ENCODE results near the gene FBXL17. TPM values are rescaled to one million over a fixed set of nuclear protein-coding genes. Genes with fewer than 3 reads are reported as not detected.

FBXL17 gene
- total RNA-seq, 1 experiment from 2014 or later, result 8.8 TPM

GRCh38 chr5:107969847-107970246, 412.1 kb downstream of the FBXL17 start:
- ChIA-PET CTCF (no interaction called here), POLR2A (ENCODE audit: unreplicated experiment) (no interaction called here)
- ATAC-seq, result no peak
- Histone ChIP-seq H3K9ac (ENCODE audit: low read length) (no peak overlapping the region), H4K20me1 (ENCODE audit: low read length) (no peaks in the 10 kb centered on the region), H3K27me3 (ENCODE audit: low read length) (no peaks in the 10 kb centered on the region), H3K9me3 (ENCODE audit: low read length) (no peaks in the 10 kb centered on the region), H2AFZ (ENCODE audit: low read length) (no peak overlapping the region), H3F3A (ENCODE audit: low read length, unreplicated experiment) (peaks cover 11% of the 10 kb centered on the region), H3K27ac (ENCODE audit: low read length) (peak overlapping the region; percentile 91), H3K4me3 (ENCODE audit: low read length) (peak overlapping the region; percentile 39; the same call in 1 of the 2 replicates), H3K4me1 (ENCODE audit: insufficient read depth, low read length) (peaks cover 52% of the 10 kb centered on the region), H3K79me2 (ENCODE audit: low read length) (no peaks in the 10 kb centered on the region), H3K9me2 (replicated peaks; ENCODE audit: low read length) (no peaks in the 10 kb centered on the region), H3K4me2 (ENCODE audit: low read length) (peak overlapping the region; percentile 52; the same call in 1 of the 2 replicates), H3K36me3 (ENCODE audit: low read depth, low read length) (no peaks in the 10 kb centered on the region)
- peak; percentile 16 for DNase-seq
- no TSS peak for BruUV-seq (replicated peaks)
- TF ChIP-seq EZH2phosphoT487 (IDR thresholded peaks at IDR 0.05; ENCODE audit: borderline replicate concordance, low read length), result no peak
- TF ChIP-seq CTCF (conservative IDR thresholded peaks at IDR 0.05; ENCODE audit: low read depth, low read length), result no peak
- TF ChIP-seq EZH2 (IDR thresholded peaks at IDR 0.05; ENCODE audit: low read length, unreplicated experiment), result no peak
- intact Hi-C loops (cut with micrococcal nuclease), result loop anchor here (2.0 to 5.0 kb wide), 3 partner anchors 101 to 228 kb away; no protein-coding TSS in a partner anchor

- DNase-seq (peak; percentile 88), ATAC-seq (peak; percentile 68)
- Histone ChIP-seq H2AFZ (ENCODE audit: low read length) (0 out of 2 replicates have a peak overlapping the region, but pooled peaks have one; percentile 25), H3K27me3 (ENCODE audit: low read length) (no peaks in the 10 kb centered on the region), H3K9me2 (replicated peaks; ENCODE audit: low read length) (no peaks in the 10 kb centered on the region), H4K20me1 (ENCODE audit: low read length) (no peaks in the 10 kb centered on the region), H3K9ac (ENCODE audit: low read length) (peak overlapping the region; percentile 51), H3K79me2 (ENCODE audit: low read length) (no peaks in the 10 kb centered on the region), H3F3A (ENCODE audit: low read length, unreplicated experiment) (peaks cover 11% of the 10 kb centered on the region), H3K4me1 (ENCODE audit: insufficient read depth, low read length) (peaks cover 52% of the 10 kb centered on the region), H3K36me3 (ENCODE audit: low read depth, low read length) (no peaks in the 10 kb centered on the region), H3K9me3 (ENCODE audit: low read length) (no peaks in the 10 kb centered on the region), H3K4me2 (ENCODE audit: low read length) (peak overlapping the region; percentile 52), H3K4me3 (ENCODE audit: low read length) (peak overlapping the region; percentile 39), H3K27ac (ENCODE audit: low read length) (peak overlapping the region; percentile 91)
- no TSS peak for BruUV-seq (replicated peaks)
- ChIA-PET CTCF (no interaction called here), POLR2A (ENCODE audit: unreplicated experiment) (interaction anchor here (0.7 kb wide), 1 partner anchor 81 kb away, joined by 4 read pairs; no protein-coding TSS in a partner anchor)
- intact Hi-C loops (cut with micrococcal nuclease), result loop anchor here (2.0 to 5.0 kb wide), 3 partner anchors 100 to 227 kb away; no protein-coding TSS in a partner anchor
- TF ChIP-seq EZH2 (IDR thresholded peaks at IDR 0.05; ENCODE audit: low read length, unreplicated experiment), result no peak
- no peak for TF ChIP-seq CTCF (conservative IDR thresholded peaks at IDR 0.05; ENCODE audit: low read depth, low read length)
- no peak for TF ChIP-seq EZH2phosphoT487 (IDR thresholded peaks at IDR 0.05; ENCODE audit: borderline replicate concordance, low read length)
Measured at GRCh38 chr5:107968998-107969397, 412.9 kb downstream of the FBXL17 start.

- CTCF ChIA-PET, result no interaction called here
- no peak for TF ChIP-seq CTCF (conservative IDR thresholded peaks at IDR 0.05; ENCODE audit: low read depth, low read length)
- DNase-seq, result peak; percentile 84
Measured at GRCh38 chr5:107968406-107968843, 413.5 kb downstream of the FBXL17 start.

More at GRCh38 chr5:107968406-107968843, 413.5 kb downstream of the FBXL17 start:
- H3K27ac ChIP-seq (ENCODE audit: low read length), result peak overlapping the region; percentile 91
- no peaks in the 10 kb centered on the region for H3K79me2 ChIP-seq (ENCODE audit: low read length)
- H3K27me3 ChIP-seq (ENCODE audit: low read length), result no peaks in the 10 kb centered on the region
- peak overlapping the region; percentile 52 for H3K4me2 ChIP-seq (ENCODE audit: low read length)
- no peaks in the 10 kb centered on the region for H3K36me3 ChIP-seq (ENCODE audit: low read depth, low read length)
- H3K9me2 ChIP-seq (replicated peaks; ENCODE audit: low read length), result no peaks in the 10 kb centered on the region
- H3K9ac ChIP-seq (ENCODE audit: low read length), result peak overlapping the region; percentile 51
- POLR2A ChIA-PET (ENCODE audit: unreplicated experiment), result interaction anchor here (0.7 kb wide), 1 partner anchor 80 kb away, joined by 4 read pairs; no protein-coding TSS in a partner anchor
- intact Hi-C loops (cut with micrococcal nuclease), result loop anchor here (2.0 to 5.0 kb wide), 3 partner anchors 100 to 226 kb away; no protein-coding TSS in a partner anchor
- H3K4me1 ChIP-seq (ENCODE audit: insufficient read depth, low read length), result peaks cover 52% of the 10 kb centered on the region
- H3K9me3 ChIP-seq (ENCODE audit: low read length), result no peaks in the 10 kb centered on the region
- peak; percentile 86 for ATAC-seq
- peaks cover 11% of the 10 kb centered on the region for H3F3A ChIP-seq (ENCODE audit: low read length, unreplicated experiment)
- BruUV-seq (replicated peaks), result no TSS peak
- no peak overlapping the region for H2AFZ ChIP-seq (ENCODE audit: low read length)
- no peaks in the 10 kb centered on the region for H4K20me1 ChIP-seq (ENCODE audit: low read length)
- peak overlapping the region; percentile 39; the same call in 1 of the 2 replicates for H3K4me3 ChIP-seq (ENCODE audit: low read length)
